Caco-2 (cell line): ENCODE results near the gene DOCK4. TPM values are rescaled to one million over a fixed set of nuclear protein-coding genes. Genes with fewer than 3 reads are reported as not detected.

Source experiments
- BruUV-seq: library from RNA; stranded (reverse); fragments of 400-500 nt; replicated peaks from 2 replicates; lab custom pipeline; 2021; lab: Mats Ljungman, UMichigan
- CTCF ChIA-PET: fragments of 300-600 bp; sonication (Branson Sonifier 250); formaldehyde crosslinking; loops from one replicate; lab custom pipeline; 2022; ENCODE audit warnings: antibody characterized with exemption; lab: Charles Lee
- POLR2A ChIA-PET: fragments of 300-600 bp; sonication (Branson Sonifier 250); formaldehyde crosslinking; loops from one replicate; lab custom pipeline; 2022; ENCODE audit warnings: antibody characterized with exemption; lab: Charles Lee
- DNase-seq, 2 experiments: peaks; one replicate each; pipeline versions ENCODE4 v3.0.0 to v3.0.0-alpha.2; 2020 to 2022
- H3K27me3 ChIP-seq: replicated peaks from 2 replicates; pipeline ENCODE4 v1.6.0; 2011; ENCODE audit warnings: low read length; ENCODE audit not compliant: control insufficient read depth, insufficient read depth
- H3K36me3 ChIP-seq: 2 replicates; pipeline ENCODE4 v1.5.1; 2011; ENCODE audit warnings: low read length; ENCODE audit not compliant: control insufficient read depth, insufficient read depth
- H3K4me1 ChIP-seq: fragments of 250-450 bp; sonication (Bioruptor Pico); 2 replicates; pipeline ENCODE4 v1.5.1; 2020; ENCODE audit warnings: mild to moderate bottlenecking
- H3K4me3 ChIP-seq: 2 replicates; pipeline ENCODE4 v1.5.1; 2011; ENCODE audit warnings: low read depth, mild to moderate bottlenecking, control low read depth, low read length
- H3K9me3 ChIP-seq: fragments of 250-450 bp; sonication (Bioruptor Pico); 2 replicates; pipeline ENCODE4 v1.5.1; 2020; ENCODE audit warnings: mild to moderate bottlenecking, moderate library complexity
- H3K27ac Mint-ChIP-seq: one replicate; pipeline ENCODE4 v1.8.0; 2022; ENCODE audit warnings: mixed read lengths; ENCODE audit not compliant: unreplicated experiment
- H3K27me3 Mint-ChIP-seq: one replicate; pipeline ENCODE4 v1.8.0; 2022; ENCODE audit warnings: mixed read lengths; ENCODE audit not compliant: insufficient read depth, unreplicated experiment
- H3K36me3 Mint-ChIP-seq: one replicate; pipeline ENCODE4 v1.8.0; 2022; ENCODE audit warnings: mild to moderate bottlenecking, mixed read lengths; ENCODE audit not compliant: insufficient read depth, unreplicated experiment
- H3K4me1 Mint-ChIP-seq: one replicate; pipeline ENCODE4 v1.8.0; 2022; ENCODE audit warnings: low read depth, mixed read lengths; ENCODE audit not compliant: unreplicated experiment
- H3K4me3 Mint-ChIP-seq: one replicate; pipeline ENCODE4 v1.8.0; 2022; ENCODE audit warnings: mild to moderate bottlenecking, moderate library complexity, mixed read lengths; ENCODE audit not compliant: unreplicated experiment
- H3K9me3 Mint-ChIP-seq: one replicate; pipeline ENCODE4 v1.8.0; 2022; ENCODE audit warnings: mixed read lengths; ENCODE audit not compliant: unreplicated experiment
- intact Hi-C: fragments of 100-400 bp; cut with micrococcal nuclease; formaldehyde crosslinking; loops from one replicate; pipeline ENCODE4 v1.10.0; 2022; ENCODE audit not compliant: unreplicated experiment
- total RNA-seq: library from RNA; stranded (reverse); gene quantifications from 2 replicates; pipeline ENCODE4 v1.2.3, GENCODE V29; 2022
- TF ChIP-seq, protein P1 (sequence below), 2 experiments: fragments of 200-600 bp in 1 of 2; IDR thresholded peaks; 1 replicate in 1 of 2; 2 replicates in 1 of 2; pipeline versions ENCODE4 v1.5.1 to v1.8.0; 2011 to 2022; ENCODE audit warnings: antibody characterized with exemption in 1 of 2, control low read depth in 1 of 2, inconsistent platforms in 1 of 2, low read depth in 1 of 2, low read length in 1 of 2, mild to moderate bottlenecking in 1 of 2, moderate library complexity in 1 of 2; ENCODE audit not compliant: insufficient read depth in 1 of 2, severe bottlenecking in 1 of 2, unreplicated experiment in 1 of 2

DOCK4 gene
- total RNA-seq, 1 experiment from 2014 or later, result 2.0 TPM

GRCh38 chr7:112160130-112160770, 45.9 kb downstream of the DOCK4 start:
- H3K4me3 ChIP-seq, result no peak overlapping the region
- H3K27me3 Mint-ChIP-seq, result no peaks in the 10 kb centered on the region
- H3K9me3 Mint-ChIP-seq, result no peaks in the 10 kb centered on the region
- H3K9me3 ChIP-seq, result no peaks in the 10 kb centered on the region
- intact Hi-C loops, result loop anchor here (5.0 kb wide), 1 partner anchor 47 kb away; the partner anchor contains the start of genes DOCK4 and ZNF277
- no peaks in the 10 kb centered on the region for H3K36me3 Mint-ChIP-seq
- no peak overlapping the region for H3K4me3 Mint-ChIP-seq
- POLR2A ChIA-PET, result no interaction called here
- no TSS peak for BruUV-seq
- TF ChIP-seq, protein P1, sequence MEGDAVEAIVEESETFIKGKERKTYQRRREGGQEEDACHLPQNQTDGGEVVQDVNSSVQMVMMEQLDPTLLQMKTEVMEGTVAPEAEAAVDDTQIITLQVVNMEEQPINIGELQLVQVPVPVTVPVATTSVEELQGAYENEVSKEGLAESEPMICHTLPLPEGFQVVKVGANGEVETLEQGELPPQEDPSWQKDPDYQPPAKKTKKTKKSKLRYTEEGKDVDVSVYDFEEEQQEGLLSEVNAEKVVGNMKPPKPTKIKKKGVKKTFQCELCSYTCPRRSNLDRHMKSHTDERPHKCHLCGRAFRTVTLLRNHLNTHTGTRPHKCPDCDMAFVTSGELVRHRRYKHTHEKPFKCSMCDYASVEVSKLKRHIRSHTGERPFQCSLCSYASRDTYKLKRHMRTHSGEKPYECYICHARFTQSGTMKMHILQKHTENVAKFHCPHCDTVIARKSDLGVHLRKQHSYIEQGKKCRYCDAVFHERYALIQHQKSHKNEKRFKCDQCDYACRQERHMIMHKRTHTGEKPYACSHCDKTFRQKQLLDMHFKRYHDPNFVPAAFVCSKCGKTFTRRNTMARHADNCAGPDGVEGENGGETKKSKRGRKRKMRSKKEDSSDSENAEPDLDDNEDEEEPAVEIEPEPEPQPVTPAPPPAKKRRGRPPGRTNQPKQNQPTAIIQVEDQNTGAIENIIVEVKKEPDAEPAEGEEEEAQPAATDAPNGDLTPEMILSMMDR (IDR thresholded peaks at IDR 0.05; ENCODE audit: insufficient read depth in 1 of 2, low read depth in 1 of 2, low read length in 1 of 2, severe bottlenecking in 1 of 2, unreplicated experiment in 1 of 2), result no peak
- DNase-seq, result no peak
- H3K4me1 Mint-ChIP-seq, result peaks cover 7% of the 10 kb centered on the region
- no peaks in the 10 kb centered on the region for H3K27me3 ChIP-seq
- no peak overlapping the region for H3K27ac Mint-ChIP-seq
- no peaks in the 10 kb centered on the region for H3K36me3 ChIP-seq
- CTCF ChIA-PET, result no interaction called here
- peaks cover 24% of the 10 kb centered on the region for H3K4me1 ChIP-seq

GRCh38 chr7:112159351-112159750, 46.8 kb downstream of the DOCK4 start:
- no peak overlapping the region for H3K27ac Mint-ChIP-seq
- TF ChIP-seq, protein P1 (IDR thresholded peaks at IDR 0.05; ENCODE audit: insufficient read depth in 1 of 2, low read depth in 1 of 2, low read length in 1 of 2, severe bottlenecking in 1 of 2, unreplicated experiment in 1 of 2), result no peak
- CTCF ChIA-PET, result no interaction called here
- peaks cover 4% of the 10 kb centered on the region for H3K27me3 Mint-ChIP-seq
- Histone ChIP-seq H3K9me3 (no peaks in the 10 kb centered on the region), H3K27me3 (no peaks in the 10 kb centered on the region), H3K36me3 (no peaks in the 10 kb centered on the region), H3K4me1 (peaks cover 24% of the 10 kb centered on the region), H3K4me3 (no peak overlapping the region)
- POLR2A ChIA-PET, result no interaction called here
- peaks cover 7% of the 10 kb centered on the region for H3K4me1 Mint-ChIP-seq
- H3K36me3 Mint-ChIP-seq, result no peaks in the 10 kb centered on the region
- DNase-seq, result no peak
- BruUV-seq, result no TSS peak
- intact Hi-C loops, result no loop called here
- no peaks in the 10 kb centered on the region for H3K9me3 Mint-ChIP-seq
- H3K4me3 Mint-ChIP-seq, result no peak overlapping the region

DNA sequence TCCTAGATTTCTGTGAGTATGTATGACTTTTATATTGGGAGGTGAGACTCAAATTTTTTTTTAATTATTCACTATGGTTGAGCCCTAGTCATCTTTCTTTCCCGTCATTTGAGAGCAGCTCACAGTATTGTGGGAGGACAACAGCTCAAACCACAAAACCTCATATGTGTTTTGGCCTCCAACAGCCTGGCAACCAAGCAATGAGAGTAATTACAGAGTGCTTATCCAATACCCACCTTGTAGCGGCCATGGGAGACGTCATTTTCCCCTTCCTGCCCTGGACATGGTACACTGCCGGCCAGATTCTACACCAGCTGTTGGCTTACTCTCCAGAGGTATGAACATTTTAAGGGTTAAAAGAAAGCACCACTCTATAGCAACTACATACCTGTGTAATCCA, 49.1 kb downstream of the DOCK4 start:
- BruUV-seq, result no TSS peak
- peaks cover under 1% of the 10 kb centered on the region for H3K4me1 Mint-ChIP-seq
- peaks cover 5% of the 10 kb centered on the region for H3K27me3 Mint-ChIP-seq
- no peak overlapping the region for H3K4me3 Mint-ChIP-seq
- H3K36me3 ChIP-seq, result no peaks in the 10 kb centered on the region
- intact Hi-C loops, result no loop called here
- H3K36me3 Mint-ChIP-seq, result no peaks in the 10 kb centered on the region
- DNase-seq, result no peak
- H3K27ac Mint-ChIP-seq, result no peak overlapping the region
- H3K9me3 Mint-ChIP-seq, result no peaks in the 10 kb centered on the region
- peaks cover 12% of the 10 kb centered on the region for H3K4me1 ChIP-seq
- H3K4me3 ChIP-seq, result no peak overlapping the region
- H3K27me3 ChIP-seq, result no peaks in the 10 kb centered on the region
- POLR2A ChIA-PET, result no interaction called here
- TF ChIP-seq, protein P1 (IDR thresholded peaks at IDR 0.05; ENCODE audit: insufficient read depth in 1 of 2, low read depth in 1 of 2, low read length in 1 of 2, severe bottlenecking in 1 of 2, unreplicated experiment in 1 of 2), result no peak
- H3K9me3 ChIP-seq, result no peaks in the 10 kb centered on the region
- CTCF ChIA-PET, result no interaction called here
